HG03175 (cell line): ENCODE data around the gene PSD4.

Experiments used
- ATAC-seq: cut with Tn5 transposase; IDR thresholded peaks from one replicate; pipeline ENCODE4 v1.9.1; 2021; ENCODE audit warnings: mild to moderate bottlenecking, moderate library complexity; ENCODE audit not compliant: unreplicated experiment

The PSD4 gene

DNA sequence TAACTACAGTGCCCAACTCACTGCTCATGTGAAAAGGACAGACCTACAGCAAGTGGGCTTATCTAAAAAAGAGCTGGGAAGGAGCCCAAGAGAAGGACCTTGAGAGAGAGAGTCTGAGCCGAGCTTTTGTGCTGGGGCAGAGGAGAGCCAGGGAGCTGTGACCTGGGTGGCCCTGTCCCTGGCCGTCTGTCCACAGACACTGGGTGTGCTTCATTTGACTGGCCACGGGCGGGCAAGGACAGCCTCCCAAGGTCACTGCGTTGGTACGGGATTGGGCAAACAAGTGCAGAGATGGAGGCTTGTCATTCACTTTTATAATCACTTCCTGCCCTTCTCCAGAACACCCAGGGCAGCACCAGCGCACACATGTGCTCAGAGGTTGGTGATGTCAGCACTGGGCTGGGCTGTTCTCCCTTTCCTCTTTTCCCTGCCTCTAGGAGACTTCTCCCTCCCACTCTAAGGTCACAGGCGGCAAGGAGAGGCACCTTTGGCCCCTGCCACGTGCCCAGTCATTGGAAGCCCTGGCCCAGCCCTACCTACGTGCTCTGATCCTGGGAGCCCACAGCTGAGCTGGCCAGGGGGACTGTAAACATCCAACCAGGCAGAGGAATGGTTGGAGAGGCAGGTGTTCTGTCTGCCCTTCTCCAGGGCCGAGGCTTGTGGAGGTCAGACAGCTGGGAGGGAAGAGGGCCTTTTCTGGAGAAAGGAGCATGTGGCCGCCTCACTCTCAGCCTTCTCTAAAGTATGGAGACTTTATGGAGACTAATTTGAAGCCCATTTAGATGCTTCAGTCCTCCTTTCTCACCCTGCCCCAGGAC is 6.4 kb upstream of the PSD4 start:
- no peak for ATAC-seq

DNA sequence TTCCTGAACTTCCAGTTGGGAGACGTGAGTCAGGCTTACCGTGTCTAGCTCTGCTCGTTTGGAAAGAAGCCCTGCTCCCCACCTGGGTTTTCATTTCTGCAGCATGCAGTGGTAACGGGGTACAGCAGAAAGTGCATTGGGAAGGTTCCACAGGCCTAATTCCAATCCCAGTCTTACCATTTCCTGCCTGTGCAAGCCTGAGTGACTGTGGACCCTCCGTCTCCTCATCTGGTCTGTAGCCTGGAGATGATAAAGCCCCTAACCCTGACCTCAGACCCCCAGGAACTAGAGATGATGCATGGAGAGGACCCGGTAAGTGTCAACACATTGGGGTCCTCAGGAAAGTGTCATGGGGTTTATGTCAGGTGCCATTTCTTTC is 5.8 kb upstream of the PSD4 start:
- ATAC-seq, result no peak

DNA sequence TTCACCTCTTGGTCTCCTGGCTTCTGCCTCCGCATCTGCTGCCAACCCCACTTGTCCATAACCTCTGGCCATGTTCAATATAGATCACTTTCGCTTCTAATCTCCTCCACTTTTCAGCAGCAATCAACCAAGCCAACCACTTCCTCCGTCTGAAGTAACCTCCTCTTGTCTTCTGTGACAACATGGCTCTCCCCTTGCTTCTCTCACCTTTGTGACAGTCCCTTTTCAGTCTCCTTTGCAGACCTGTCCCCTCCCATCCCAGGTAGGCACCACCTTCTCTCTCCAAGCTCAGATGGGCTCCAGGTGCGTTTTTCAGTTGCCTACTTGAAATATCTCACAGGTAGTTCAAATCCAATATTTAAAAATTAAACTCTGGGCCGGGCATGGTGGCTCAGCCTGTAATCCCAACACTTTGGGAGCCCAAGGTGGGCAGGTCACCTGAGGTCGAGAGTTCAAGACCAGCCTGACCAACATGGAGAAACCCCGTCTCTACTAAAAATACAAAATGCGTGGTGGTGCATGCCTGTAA is 4.7 kb upstream of the PSD4 start:
- ATAC-seq, result no peak

- no peak for ATAC-seq
These were observed 4.2 kb upstream of the PSD4 start for GRCh38 chr2:113169586-113169985.

DNA sequence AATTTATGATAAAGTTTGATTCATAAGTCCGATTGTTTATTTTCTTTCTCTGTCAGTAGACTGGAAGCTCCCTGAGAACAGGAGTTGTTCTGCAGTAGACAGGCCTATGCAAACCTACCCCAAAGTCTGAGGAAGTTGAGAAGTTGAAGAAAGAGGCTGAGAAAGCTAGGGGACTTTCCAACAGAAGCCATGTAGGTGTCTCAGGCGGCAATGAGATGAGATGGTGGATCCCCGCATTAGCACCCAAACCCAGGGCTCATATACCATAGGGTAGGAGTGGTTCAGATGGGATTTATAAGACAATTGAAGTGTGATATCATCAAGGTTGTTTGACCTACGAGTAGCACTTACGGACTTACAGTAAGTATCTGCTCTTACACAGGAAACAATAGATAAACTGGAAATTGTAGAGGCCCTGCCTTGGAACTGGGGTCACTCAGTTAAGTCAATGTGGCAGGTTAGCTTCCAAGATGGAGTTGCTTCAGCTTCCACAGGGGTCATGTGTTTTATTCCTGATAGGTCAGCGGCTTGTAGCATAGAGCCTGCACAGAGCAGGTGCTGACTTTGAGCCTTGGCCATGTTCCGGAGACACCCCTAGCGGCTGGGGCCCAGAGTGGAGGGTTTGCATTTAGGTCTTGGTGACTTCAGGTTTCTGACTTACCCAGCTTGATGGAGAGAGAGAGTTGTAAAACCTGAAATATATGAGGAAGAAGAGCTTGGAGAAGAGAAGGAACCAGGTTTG is 2.3 kb upstream of the PSD4 start:
- ATAC-seq, result no peak

GRCh38 chr2:113172721-113173541 is 840 bp upstream of the PSD4 start:
- no peak for ATAC-seq

DNA sequence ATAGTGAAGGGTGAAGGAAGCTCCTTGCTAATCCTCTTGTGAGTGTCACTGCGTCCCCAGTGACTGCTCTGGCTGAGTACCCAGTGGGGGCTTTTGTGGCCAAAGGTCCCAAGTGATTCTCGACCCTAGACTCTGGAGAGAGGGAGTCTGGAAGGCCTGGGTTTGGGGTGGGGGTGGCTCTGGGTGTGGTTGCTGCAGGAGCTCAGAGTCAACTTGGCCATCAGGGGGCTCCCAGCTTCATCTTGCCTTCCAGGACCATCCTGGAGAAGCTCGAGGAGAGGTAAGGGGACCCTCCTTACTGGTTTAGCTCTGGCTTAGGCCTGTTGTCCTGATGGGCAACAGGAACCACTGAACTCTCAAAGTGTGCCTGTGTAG is 592 bp downstream of the PSD4 start:
- no peak for ATAC-seq

DNA sequence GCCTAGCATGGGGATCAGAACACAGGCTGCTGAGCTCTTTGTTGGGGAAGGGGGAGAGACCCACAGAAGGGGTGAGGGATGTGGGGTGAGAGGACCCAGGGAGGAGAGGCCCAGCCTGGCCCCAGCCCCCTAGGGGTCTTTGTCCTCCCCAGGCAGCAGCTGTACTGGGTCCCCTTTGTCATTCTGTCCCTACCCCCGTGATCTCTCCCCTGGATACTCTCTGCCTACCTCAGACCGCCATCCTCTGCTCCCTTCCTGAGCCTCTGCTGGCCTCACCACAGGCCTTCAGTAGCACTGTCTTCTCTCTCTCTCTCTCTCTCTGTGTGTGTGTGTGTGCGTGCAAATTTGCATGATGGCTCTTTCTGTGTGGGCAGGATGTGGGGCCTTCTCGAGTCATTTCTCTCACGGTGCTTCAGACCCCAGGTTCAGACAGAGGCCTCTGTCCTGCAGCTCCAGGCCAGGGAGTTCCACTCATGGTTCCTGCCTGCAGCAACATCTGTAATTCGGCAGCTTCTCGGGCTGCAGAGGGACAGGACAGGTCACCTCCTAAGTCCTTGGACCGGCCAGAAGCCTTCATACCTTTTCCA is 1.4 kb downstream of the PSD4 start:
- ATAC-seq, result peak; percentile 77

GRCh38 chr2:113175736-113176695 is 2.2 kb downstream of the PSD4 start:
- ATAC-seq, result no peak

- ATAC-seq, result no peak
These were observed 3.1 kb downstream of the PSD4 start for GRCh38 chr2:113176696-113177355.

DNA sequence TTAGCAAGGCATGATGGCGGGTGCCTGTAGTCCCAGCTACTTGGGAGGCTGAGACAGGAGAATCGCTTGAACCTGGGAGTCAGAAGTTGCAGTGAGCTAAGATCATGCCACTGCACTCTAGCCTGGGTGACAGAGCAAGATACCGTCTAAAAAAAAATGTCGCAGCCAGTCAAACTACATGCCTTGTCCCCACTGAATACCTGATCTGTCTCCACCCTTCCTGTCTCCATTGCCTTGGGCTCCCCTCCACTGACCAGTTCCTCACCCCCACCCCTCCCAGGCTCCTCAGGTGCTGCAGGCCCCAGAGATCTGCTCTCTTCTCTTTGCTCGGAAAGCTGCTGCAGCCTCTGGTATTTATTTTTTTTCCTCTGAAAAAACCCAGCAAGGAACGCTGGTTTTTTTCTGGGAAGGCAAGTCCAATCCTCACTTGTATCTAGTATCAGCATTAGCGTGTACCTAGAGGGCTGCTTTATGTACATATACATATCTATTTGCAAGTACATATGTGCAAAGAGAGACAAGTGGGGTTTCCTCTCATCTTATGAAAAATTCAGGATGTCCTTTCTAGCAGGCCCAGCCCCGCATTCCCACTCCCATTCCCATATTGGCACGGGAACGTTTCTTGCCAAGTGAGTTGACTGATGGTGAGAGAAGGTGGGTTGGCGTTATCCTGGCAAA is 4.4 kb downstream of the PSD4 start:
- no peak for ATAC-seq

GRCh38 chr2:113178891-113179290 is 5.1 kb downstream of the PSD4 start:
- ATAC-seq, result no peak

DNA sequence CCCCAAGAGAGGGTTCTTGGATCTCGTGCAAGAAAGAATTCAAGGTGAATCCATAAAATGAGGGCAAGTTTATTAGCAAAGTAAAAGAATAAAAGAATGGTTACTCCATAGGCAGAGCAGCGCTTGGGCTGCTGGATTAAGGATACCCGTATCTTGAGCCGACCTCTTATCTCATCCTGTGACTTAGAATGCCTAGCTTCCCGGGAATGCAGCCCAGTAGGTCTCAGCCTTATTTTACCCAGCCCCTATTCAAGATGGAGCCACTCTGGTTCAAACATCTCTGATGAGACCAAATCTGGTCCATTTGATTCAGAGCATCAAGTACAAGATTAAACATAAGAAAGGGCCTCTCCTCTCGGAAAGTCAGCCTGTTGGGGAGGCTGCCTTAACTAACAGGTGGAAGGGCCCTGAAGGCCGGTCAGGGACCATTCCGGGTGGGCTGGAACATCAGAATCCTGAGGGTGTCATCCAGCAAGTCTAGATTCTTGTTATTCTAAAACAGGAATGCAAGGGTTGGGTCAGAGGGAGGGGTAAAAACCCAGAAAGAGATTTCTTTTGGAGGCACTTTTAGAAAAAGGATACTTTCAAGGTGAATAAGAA is 5.8 kb downstream of the PSD4 start:
- ATAC-seq, result no peak

- no peak for ATAC-seq
These were observed 6.6 kb downstream of the PSD4 start for GRCh38 chr2:113180131-113180946.

- ATAC-seq, result no peak
These were observed 7.7 kb downstream of the PSD4 start for GRCh38 chr2:113181258-113182051.

DNA sequence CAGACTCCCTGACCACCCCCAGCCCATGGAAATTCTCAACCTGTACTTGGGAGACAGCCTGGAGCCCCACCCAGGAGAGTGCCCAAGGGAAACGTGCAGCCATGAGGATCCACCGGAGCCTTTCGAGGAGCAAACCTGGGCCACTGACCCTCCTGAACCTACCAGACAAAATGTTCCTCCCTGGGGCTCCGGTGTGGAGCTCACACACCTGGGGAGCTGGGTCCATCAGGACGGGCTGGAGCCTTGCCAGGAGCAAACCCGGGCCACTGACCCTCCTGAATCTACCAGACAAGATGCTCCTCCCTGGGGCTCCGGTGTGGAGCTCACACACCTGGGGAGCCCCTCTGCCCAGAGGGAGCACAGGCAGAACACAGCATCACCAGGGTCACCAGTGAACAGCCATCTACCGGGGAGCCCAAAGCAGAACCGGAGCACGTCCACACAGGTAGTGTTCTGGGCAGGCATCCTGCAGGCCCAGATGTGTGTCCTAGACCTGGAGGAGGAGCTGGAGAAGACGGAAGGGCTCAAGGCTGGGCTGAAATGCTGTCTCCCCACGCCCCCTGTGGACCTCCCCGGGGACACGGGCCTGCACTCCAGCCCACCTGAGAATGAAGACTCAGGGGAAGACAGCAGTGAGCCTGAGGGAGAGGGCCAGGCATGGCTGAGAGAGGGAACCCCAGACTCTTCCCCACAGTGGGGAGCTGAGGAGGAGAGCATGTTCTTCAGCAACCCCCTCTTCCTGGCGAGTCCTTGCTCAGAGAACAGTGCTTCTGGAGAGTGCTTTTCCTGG is 8.9 kb downstream of the PSD4 start:
- no peak for ATAC-seq
